ENCODE measurements around the gene IQSEC1. TPM values are rescaled to one million over a fixed set of nuclear protein-coding genes. Genes with fewer than 3 reads are reported as not detected.
A peak's percentile ranks its signal among the peaks of the same experiment; 100 is the strongest.

The IQSEC1 gene
- total RNA-seq, 4 donors from 2014 or later: 56.1 to 99.5 (median 78.2) TPM

DNA sequence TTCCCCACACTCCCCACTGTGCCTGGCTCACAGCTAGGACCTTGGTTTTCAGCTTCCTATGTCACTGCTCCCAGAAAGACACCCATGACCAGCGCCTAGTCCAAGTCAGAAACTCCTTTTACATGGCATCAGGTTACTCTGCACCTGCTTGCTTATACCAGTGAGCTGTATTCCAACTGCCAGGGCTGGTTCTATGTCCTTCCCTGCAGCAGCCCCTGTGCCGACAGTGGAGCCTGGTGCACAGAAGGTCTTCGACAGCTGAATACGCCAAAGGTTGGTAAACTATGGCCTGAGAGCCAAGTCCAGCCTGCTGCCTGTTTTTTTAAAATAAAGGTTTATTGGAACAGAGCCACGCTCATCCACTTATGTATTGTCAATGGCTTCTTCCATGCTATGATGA lies 102.5 kb downstream of the IQSEC1 start:
- Histone ChIP-seq H3K27ac (replicated peaks in 1 of 4) (no peak overlapping the region), H3K4me3 (no peak overlapping the region), H3K9me3 (no peaks in the 10 kb centered on the region), H3K4me1 (peaks cover 34 to 47% (median 40%) of the 10 kb centered on the region in 4 donors), H3K27me3 (no peaks in the 10 kb centered on the region), H3K36me3 (no peaks in the 10 kb centered on the region)
- 90% methylated on average over 5 of the region's 5 CpGs for WGBS
- TF ChIP-seq, protein P1, sequence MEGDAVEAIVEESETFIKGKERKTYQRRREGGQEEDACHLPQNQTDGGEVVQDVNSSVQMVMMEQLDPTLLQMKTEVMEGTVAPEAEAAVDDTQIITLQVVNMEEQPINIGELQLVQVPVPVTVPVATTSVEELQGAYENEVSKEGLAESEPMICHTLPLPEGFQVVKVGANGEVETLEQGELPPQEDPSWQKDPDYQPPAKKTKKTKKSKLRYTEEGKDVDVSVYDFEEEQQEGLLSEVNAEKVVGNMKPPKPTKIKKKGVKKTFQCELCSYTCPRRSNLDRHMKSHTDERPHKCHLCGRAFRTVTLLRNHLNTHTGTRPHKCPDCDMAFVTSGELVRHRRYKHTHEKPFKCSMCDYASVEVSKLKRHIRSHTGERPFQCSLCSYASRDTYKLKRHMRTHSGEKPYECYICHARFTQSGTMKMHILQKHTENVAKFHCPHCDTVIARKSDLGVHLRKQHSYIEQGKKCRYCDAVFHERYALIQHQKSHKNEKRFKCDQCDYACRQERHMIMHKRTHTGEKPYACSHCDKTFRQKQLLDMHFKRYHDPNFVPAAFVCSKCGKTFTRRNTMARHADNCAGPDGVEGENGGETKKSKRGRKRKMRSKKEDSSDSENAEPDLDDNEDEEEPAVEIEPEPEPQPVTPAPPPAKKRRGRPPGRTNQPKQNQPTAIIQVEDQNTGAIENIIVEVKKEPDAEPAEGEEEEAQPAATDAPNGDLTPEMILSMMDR (IDR thresholded peaks at IDR 0.05): no peak
- TF ChIP-seq POLR2A (IDR thresholded peaks at IDR 0.05; ENCODE audit: low read depth) (no peak), POLR2AphosphoS5 (IDR thresholded peaks at IDR 0.05) (no peak), EP300 (IDR thresholded peaks at IDR 0.05) (no peak)
- no peak for DNase-seq (ENCODE audit: extremely low spot score)
- intact Hi-C loops (cut with DNase I): no loop called here

DNA sequence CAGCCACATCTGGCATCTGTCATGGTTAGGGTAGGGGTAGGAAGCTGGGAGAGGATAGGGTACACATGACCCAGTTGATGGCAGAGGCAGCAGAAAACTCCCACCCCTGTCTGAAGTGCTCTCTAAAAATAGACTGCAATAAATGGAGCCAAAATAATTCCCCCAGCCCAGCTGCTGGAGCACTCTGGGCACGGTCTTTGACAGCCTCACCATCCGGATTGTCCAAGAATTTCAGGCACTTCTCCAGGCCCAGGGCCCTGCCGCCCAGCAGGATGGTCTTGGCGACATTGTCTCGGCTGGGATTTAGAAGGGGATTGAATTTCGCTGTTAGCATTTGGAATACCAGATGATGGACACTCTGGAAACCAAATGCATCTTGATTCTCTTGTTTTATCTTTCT lies 103.7 kb downstream of the IQSEC1 start:
- Histone ChIP-seq H3K4me3 (no peak overlapping the region), H3K4me1 (peaks cover 46 to 55% (median 50%) of the 10 kb centered on the region in 4 donors), H3K27ac (replicated peaks in 1 of 4) (peak overlapping the region in 1 of 4 donors; percentile 40), H3K9me3 (no peaks in the 10 kb centered on the region), H3K27me3 (no peaks in the 10 kb centered on the region), H3K36me3 (no peaks in the 10 kb centered on the region)
- TF ChIP-seq, protein P1 (IDR thresholded peaks at IDR 0.05): no peak
- TF ChIP-seq POLR2A (IDR thresholded peaks at IDR 0.05; ENCODE audit: low read depth) (no peak), EP300 (IDR thresholded peaks at IDR 0.05) (no peak)
- intact Hi-C loops (cut with DNase I): no loop called here
- 38% methylated on average over 6 of the region's 6 CpGs for WGBS
- DNase-seq (ENCODE audit: extremely low spot score): no peak

DNA sequence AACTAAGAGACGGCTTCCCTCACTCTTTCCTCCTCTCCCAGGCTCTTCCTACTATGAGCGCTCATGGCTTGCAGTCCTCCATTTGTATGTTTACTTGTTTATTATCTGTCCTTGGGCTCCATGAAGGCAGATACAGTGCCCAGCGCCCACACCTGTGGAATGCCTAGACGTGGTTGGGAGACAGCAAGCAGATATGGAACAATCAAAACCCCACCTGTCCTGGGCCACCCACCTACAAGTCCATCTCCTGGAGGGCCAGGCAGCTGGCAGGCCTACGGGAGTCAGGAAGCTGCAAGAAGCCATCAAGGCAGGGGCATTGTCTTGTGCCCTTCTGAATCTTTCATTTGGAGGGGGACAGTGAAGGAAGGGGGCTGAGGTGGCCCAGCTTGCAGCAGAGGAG lies 104.7 kb downstream of the IQSEC1 start:
- peaks cover 55 to 63% (median 60%) of the 10 kb centered on the region in 4 donors for H3K4me1 ChIP-seq
- H3K27ac ChIP-seq (replicated peaks in 1 of 4): peak overlapping the region in 2 of 4 donors; percentile 61 to 66

DNA sequence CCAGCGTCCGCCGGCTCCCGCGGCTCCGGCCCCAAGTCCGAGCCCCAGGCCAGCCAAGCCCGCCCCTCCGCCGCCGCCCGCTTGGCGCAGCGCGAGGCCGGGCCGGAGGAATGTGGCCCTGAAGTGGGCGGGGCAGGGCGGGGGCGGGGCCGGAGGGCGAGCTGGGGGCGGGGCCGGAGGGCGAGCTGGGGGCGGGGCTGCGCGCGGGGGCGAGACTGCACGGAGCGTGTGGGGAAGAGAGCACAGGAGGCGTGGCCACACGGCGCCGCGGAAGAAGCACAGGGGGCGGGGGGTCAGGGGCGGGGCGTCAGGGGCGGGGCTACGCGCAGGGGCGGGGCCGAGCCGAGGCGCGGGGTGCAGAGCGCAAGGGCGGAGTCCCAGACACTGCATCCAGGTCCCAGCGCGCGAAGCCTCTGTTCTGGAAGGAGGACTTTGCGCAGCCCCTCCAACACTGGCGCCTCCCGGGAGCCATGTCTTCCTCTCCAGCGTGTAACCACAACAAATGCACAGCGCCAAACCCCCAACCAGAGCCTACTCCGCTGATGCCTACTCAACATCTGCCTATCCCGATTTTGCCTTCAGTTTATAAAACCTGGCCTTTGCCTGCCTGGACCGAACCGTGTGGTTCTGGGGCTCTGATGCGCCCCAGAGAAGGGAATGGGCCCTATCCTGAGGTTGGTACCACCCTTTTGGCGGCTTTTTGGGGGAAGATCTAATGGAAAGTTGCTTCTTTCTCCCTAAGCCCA lies 105.5 kb downstream of the IQSEC1 start:
- intact Hi-C loops (cut with DNase I): no loop called here
- WGBS: 8% methylated on average over 13 of the region's 64 CpGs
- Histone ChIP-seq H3K4me3 (peak overlapping the region; percentile 80 to 97 (median 94)), H3K36me3 (no peaks in the 10 kb centered on the region), H3K27me3 (no peaks in the 10 kb centered on the region), H3K9me3 (no peaks in the 10 kb centered on the region), H3K4me1 (peaks cover 63 to 71% (median 67%) of the 10 kb centered on the region in 4 donors), H3K27ac (replicated peaks in 1 of 4) (peak overlapping the region; percentile 81 to 88 (median 83))
- TF ChIP-seq POLR2AphosphoS5 (IDR thresholded peaks at IDR 0.05): peak; percentile 7 to 63
- TF ChIP-seq POLR2A (IDR thresholded peaks at IDR 0.05; ENCODE audit: low read depth): no peak
- TF ChIP-seq, protein P1 (IDR thresholded peaks at IDR 0.05): no peak
- DNase-seq (ENCODE audit: extremely low spot score): peak; percentile 98

More for the DNA sequence above, 104.7 kb downstream of the IQSEC1 start:
- Histone ChIP-seq H3K9me3 (no peaks in the 10 kb centered on the region), H3K27me3 (no peaks in the 10 kb centered on the region), H3K36me3 (no peaks in the 10 kb centered on the region), H3K4me3 (peak overlapping the region in 2 of 4 donors; percentile 80 to 96)
- intact Hi-C loops (cut with DNase I): no loop called here
- 94% methylated on average over 5 of the region's 5 CpGs for WGBS
- TF ChIP-seq, protein P1 (IDR thresholded peaks at IDR 0.05): no peak
- no peak for TF ChIP-seq POLR2A (IDR thresholded peaks at IDR 0.05; ENCODE audit: low read depth)
- TF ChIP-seq EP300 (IDR thresholded peaks at IDR 0.05): no peak
- no peak for TF ChIP-seq POLR2AphosphoS5 (IDR thresholded peaks at IDR 0.05)
- DNase-seq (ENCODE audit: extremely low spot score): no peak
